GM21576 (cell line): Measurements from ENCODE around the gene LTBP1.

Experiments used
- ATAC-seq: cut with Tn5 transposase; IDR thresholded peaks from one replicate; pipeline ENCODE4 v1.9.1; 2021; ENCODE audit warnings: mild to moderate bottlenecking, moderate library complexity; ENCODE audit not compliant: unreplicated experiment

Gene LTBP1

DNA sequence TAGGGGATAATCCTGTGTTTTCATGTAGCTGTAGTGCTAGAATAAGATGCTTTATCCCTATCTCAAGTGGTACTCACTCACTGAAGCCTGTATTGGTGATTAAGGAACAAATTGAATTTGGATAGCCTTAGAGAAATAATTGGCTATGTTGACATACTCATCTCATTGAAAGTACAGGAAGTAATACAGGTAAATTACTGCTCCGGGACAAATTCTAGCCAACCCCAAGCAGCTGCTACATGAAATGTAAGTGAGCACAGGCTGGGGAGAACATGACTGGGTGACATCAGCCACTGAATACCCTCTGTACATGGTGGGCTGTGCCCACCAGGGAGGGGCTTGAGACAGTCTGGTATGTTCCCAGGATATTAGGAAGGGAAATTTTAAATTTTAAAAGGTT, 341.3 kb downstream of the LTBP1 start:
- ATAC-seq: no peak

DNA sequence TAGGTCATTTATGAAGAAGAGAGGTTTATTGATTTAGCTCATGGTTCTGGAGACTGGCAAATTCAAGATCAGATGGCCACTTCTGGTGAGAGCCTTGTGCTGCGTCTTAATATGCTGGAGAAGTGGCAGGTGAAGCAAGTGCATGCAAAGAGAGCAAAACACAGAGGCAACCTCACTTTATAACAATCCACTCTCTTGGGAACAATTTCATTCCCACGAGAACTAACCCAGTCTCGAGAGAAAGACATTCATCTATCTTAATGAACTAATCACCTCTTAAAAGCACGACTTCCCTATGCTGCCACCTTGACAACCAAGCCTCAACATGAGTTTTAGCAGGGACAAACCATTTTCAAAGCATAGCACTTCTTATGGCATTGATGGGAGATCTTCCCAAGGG, 343.2 kb downstream of the LTBP1 start:
- no peak for ATAC-seq

DNA sequence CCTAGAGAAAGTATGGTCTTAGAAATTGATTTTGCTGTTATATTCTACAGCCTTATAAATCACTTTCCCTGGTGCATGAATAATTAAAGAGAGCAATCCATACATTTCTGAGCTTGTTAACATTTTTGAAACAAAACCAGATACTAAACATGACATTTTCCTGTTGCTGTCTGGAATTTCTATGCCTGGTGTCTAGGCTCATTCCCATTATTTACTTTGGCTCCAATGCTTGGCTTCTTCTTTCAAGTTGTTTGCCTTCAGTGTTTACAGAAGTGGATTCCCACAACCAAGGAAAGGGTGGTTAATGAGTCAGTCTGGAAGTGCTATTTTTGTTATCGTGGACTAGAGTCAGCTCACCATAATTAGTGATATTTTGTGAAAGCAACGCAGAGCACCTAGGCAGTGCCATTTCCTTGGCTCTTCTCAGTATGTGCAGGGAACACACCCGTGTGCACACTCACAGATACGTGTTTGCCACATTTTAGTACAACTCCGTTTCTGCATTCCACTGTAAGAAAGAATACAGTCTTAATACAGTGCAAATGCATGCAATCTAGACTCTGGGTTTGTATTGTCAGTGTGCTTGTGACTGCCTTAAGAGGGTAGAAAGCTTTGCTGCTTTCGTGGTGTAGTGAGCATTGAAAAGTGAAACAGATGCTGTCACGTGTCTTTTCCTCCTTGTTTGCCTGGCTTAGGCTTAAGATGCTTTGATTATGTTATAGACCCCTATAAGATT, 344.7 kb downstream of the LTBP1 start:
- no peak for ATAC-seq

DNA sequence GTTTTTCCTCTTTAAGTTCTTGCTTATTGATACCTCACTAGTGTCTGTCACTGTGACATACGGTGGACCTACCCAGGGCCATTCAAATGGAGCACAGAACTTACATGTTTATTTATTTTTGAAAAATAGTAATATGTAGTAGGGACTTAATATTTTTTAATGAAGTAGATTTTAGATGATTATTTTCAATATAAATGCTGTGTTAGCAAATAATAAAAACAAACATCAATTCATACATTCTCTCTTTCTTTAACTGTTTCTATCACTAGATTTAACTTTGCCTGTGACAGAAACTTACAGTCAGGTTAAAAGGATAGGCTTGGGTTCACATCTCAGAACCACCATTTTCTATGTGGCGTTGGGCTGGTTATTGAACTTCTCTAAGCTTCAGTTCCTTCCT, 345.3 kb downstream of the LTBP1 start:
- ATAC-seq: no peak

DNA sequence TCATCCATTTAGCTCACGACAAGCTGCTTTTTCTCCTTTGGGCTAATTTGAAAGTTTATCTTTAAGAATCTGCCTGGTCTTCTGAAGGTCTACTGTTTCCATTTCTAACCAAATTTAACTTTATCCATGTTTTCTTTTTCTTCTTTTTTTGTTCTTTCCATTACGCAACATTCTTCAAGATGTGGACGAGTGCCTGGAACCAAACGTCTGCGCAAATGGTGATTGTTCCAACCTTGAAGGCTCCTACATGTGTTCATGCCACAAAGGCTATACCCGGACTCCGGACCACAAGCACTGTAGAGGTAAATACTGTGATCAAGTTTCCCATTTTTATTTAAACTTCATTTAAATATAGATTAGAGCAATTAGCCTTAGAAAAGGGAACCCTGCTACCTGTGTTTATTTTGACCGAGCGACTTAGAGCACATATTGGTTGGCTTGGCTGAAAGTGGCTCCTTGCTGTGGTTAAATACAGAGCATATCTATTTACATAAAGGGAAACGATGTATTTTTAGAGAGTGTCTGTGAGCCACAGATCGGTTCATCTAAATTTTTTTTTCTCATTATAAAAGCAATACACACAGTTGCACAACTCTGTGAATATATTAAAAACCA, 346.3 kb downstream of the LTBP1 start:
- ATAC-seq: no peak

DNA sequence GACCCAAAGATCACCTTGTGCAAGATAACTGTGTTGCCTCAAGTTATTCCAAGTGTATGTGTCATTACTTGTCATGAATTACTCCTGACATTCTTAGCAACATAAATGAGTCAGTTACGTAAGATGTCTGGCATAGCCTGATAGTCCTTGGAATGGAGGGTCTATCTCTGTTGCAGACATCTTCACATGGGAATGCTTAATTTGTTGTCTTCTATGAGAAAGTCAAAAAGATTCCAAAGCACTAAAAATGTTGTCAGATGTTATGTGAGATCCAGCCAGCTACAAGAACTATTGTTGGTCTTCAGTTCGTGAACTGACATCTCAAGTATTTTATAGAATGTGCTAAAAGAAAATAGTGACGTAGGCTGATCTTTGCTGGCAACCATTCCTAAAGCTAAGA, 351.5 kb downstream of the LTBP1 start:
- ATAC-seq: no peak

DNA sequence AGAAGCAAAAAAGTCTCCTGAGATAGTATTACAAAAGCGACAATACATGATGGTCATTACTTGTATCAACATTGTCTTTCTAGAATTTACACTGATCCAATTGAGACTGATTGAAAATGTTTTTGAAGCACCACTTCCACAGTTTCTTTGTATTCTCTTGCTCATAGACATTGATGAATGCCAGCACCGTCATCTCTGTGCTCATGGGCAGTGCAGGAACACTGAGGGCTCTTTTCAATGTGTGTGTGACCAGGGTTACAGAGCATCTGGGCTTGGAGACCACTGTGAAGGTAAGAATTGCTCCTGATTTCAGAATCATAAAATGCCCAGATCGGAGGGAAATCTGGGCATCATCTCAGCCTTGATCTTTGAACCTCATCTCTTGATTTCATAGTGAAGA, 354.6 kb downstream of the LTBP1 start:
- no peak for ATAC-seq

DNA sequence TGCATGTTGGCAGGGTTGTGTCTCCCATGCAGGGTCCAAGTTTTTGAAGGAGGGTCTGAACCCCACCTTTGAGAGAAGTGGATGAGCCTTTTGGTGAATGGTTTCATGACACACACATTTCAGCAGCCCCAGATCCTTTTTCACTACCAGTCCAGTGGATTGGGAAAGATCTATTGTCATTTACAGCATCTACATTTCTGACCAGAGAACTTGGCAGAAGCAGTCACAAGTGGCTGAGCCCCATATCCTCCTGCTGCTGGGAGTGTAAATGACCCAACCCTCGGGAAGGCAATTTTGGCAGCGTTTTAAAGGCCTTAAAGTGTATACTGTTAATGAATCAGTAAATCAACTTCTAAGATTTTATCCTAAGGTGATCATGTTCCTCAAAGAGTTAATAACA, 355.6 kb downstream of the LTBP1 start:
- no peak for ATAC-seq

DNA sequence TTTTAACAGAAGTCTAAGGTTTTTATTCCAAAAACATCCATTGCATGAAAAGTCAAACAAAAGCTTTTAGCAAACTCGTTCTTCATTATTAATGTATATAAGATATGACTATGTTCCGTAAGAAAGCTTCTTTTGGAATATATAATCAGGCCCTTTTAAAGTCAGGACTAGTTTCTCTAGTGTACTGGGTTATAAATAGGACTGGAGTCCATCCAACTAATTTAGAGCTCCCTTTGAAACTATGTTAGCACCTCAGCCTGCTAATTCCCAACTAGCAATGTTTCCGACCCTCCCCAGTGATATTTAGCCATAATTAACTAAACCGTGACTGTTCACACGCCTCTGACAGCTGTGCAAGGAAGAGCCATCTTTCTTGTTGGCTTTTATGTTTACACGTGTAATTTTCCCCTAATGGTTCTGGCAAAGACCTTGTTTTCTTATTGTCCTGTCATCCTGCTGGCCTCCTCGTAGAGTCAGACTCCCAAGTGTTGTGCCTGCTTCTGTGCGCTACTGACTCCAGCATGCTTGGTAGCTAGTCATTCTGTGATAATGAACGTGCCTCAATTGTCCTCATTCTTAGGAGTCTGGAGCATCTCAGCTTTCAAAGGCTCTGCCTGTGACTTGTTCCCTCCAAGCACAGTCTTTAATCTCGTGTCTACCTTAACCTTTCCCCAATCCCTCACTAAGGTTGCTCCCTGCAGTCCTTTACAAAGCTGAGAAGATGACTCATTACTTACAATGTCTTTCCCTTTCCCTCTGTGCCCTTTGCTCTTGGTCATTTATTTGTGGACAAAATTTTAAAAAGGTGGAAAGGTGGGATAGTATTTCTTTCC, 357.5 kb downstream of the LTBP1 start:
- no peak for ATAC-seq

DNA sequence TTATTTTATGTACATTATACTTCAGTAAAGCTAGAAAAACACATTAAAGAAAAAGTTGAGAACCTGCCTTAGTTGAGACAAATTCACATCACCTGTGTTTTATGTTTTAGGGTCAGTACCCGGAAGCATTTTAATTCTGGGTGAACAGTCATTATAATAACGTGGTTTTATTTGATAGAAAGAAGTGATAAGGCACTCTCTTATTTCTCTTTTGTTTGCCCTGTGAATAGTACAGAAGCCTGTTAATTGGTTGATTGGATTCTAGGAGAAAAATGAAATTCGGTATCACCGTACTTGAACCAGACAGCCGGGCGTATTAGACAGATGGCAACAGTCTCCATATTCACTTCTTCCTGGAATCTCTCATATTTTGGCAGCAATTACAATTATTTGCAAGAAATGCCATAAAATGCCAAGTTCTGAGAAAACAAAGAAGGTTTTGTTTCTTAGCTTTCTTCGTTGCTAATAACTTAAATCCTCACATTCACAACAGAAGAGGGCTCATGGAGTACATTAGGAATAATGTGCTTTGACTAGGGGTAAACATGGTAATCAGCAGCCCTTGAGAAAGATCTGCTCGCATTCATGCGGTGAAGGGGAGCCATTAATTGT, 361.0 kb downstream of the LTBP1 start:
- no peak for ATAC-seq

DNA sequence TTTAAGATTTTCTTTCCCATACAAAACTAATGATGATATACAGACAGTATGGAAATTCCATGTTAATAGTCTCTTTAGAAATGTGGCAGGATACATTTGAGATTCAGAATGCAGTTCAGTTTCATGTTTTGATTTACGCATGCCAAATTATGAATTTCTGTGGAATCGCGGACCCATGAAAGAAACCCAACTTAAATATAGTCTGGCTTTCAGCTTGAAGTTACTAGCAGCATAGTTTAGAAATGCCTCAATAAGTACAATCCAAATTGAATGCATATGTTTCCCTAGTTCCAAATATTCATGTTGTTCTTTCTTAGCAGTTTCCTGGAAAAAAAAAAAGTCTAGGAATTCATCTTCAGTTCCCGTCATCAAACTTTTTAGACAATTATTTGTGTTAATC, 365.6 kb downstream of the LTBP1 start:
- ATAC-seq: no peak

DNA sequence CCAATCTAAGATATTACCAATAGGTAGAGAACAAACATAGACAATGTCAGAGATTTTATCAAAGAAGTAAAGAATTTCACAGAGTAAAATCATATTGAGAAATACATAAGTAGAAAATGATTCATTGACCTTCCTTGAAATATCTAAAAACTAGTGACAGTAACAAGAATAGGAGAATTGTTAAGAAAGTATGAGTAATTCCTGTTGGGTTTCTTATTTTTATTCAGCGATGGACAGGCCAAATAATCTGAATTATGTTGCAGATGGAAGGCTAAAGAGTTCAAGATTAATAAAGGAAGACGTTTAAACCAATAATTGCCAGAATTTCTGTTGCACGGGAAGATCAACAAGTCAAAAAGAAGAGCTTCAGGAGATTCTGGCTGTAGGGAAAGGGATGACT, 366.3 kb downstream of the LTBP1 start:
- no peak for ATAC-seq

DNA sequence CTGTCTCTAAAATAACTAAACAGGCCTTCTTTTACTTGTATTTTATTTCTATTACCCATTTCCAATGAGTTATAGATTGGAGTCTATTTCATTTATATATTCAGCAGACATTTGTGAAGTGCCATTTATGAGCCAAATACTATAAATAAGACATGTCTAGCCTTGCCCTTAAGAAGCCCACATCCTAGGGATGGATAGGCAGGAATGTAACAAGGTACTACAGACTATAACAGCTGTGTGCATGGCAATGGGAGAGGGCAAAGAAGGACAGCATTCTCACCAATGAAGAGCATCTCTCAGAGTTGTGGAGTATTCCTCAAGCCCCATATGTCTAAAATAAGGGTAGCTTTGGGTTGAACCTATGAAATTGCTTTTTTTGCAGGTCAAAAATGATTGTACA, 367.8 kb downstream of the LTBP1 start:
- ATAC-seq: no peak

DNA sequence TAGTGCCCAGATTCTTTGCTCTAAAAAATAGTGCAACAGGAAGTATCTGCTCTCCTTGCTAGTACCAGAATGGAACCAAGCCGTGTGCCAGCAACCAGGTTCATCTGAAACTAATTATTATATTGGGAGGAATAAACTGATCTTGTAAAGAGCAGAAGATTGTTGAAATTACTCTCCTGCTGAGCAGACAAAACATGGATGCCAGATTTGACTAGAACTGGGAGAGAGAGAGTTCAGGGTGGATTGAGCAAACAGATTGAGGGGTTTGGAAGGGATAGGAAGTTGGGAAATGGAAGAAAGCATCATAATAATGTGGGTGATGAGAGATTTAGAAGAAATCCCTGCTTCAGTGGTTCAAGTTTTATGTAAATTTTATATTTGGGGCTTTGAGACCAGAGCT, 369.6 kb downstream of the LTBP1 start:
- ATAC-seq: no peak

DNA sequence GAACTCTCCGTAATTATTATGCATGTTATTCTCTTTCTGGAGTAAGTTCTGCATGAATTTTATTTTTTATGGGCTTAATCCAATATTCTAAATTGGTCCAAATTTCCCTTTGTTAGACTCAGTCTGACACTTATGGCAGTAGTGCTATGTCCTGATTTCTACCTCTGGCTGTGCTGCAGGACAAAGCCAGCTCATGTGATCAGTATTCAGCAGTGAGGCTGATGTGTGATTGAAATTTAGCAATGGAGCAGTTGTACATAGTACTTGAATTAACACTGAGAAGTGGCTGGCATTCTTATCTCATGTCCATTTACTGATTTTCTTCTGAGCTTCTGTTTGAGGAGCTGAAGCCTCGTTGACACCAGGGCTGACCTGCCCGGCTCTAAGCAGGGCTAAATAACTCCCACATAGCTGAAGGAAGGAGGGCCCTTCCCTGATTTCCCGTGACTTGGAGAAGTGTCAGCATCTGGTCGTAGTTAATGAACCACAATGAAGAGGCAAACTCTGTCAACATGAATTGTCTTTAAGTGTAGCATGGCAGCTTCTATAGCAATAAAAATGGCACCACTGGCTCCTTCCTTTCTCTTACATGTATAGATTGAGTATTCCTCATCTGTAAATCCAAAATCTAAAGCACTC, 370.7 kb downstream of the LTBP1 start:
- no peak for ATAC-seq

DNA sequence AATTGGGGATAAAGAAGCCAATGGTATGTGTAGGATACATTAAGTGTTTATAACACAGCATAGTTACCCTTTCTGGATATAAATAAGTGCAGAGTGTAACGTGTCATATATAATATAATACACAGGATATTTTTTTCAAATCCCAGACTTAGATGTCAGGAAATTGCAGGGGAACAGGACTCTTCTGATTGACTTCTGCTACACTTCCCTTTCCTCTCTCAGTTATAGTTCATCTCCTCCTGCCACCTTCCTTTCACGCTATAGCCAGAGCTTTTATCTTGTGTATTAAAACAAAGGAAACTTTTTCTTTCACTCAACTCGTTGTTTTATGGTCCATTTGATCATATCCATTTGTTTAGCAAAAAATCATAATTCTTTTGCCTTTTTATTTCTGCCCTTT, 371.7 kb downstream of the LTBP1 start:
- ATAC-seq: no peak

DNA sequence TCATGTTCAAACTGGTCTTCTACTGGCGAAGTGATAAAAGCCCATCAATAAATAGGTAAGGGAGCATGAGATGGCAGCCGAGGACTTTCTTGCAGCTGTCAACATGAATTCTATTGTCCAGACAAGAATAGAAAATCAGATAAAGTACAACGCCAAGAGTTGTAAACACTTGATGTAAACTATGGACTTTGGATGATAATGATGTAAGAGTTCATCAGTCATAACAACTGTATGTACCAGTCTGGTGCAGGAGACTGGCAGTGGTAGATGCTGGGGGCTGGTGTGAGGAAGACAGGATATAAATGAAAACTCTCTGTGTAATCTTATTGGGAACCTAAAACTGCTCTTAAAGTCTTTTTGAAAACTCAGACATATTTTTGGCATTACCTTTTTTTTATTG, 373.8 kb downstream of the LTBP1 start:
- ATAC-seq: no peak

DNA sequence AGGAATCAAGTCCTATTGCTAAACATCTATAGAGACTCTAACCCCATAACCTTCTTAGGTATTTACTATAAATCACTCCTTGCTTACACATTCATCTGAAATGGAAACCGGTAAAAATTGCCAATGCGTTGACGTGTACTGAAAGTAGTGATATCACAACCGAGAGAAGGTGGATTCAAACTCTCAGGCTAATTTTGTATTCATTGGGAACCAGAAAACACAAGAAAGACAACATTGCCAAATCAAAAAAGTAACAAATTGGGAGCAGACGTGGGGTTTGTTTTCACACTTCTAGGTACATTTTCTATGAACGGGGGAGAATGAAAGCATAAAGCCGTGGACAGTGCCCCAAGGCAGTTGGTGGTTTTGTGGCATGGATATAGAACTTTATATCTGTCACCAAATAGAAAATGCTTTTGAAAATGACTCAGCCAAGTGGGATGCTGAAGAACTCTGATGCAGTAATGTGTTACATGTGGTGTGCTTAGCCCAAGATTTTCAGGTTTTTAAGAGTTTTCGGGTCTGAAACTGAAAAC, 374.6 kb downstream of the LTBP1 start:
- no peak for ATAC-seq

DNA sequence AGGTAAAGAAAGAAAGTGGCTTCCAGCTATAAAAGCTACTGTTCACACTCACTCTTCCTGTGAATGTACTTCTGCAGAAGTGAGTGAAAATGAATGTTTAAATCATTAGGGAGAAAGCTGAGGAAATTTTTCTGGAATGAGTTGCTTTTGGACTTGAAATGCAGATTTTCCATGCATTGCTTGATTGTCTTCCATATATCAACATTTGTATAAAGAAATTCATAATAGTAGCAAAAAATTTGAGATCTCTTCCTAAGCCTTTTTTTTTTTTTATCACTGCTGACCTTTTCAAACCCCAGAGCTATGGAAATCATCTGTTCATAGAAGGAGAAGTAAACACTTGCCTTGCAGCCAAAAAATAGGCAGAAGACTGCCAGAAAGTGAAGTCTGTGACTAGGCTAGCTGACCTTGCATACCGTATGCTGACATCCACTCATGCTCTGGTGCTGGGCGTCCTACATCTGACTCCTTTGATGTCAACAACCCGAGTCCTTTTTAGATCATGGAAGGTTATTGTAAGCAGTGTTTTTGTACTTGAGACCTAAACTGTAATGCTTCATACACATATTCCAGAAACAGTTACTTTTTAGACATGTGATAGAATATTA, 375.2 kb downstream of the LTBP1 start:
- ATAC-seq: no peak

DNA sequence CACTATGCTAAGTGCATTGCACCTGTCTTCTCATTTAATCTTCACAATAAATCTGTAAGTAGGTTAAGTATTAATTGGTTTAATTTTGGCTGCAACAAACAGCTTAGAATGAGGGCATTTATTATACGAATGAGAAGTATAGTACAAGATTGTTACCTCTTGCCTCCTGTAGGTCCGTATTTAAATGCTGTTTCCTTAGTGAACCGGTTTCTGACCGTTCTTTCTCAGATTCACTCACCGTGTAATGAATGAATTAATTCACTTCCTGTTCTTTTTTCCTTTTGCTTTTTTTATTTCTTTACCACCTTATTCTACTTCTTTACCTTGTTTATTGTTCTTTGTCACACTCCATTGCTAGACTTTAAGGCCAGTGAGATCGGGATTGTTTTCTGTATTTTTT, 375.9 kb downstream of the LTBP1 start:
- no peak for ATAC-seq

DNA sequence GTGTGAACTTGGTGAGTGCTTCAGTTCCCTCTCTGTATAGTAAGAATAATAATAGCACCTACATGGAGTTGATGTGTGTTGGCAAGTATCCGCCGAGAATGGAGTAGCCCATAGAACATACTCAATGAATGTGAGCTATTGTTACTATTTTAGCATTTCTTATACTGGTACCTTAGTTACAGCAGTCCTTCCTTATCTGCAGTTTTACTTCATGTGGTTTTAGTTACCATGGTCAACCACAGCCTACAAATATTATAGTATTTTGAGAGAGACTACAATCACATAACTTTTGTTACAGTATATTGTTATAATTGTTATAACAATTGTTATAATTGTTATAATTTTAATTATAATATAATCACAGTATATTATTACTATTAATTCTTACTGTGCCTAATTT, 377.2 kb downstream of the LTBP1 start:
- ATAC-seq: no peak
